ENCODE data around the gene RNF39.
"Not testable (repeated sequence)": the region's sequence is repeated elsewhere in the genome, so short reads cannot be mapped to it uniquely, and the experiment has no call there.

The RNF39 gene, protein sequence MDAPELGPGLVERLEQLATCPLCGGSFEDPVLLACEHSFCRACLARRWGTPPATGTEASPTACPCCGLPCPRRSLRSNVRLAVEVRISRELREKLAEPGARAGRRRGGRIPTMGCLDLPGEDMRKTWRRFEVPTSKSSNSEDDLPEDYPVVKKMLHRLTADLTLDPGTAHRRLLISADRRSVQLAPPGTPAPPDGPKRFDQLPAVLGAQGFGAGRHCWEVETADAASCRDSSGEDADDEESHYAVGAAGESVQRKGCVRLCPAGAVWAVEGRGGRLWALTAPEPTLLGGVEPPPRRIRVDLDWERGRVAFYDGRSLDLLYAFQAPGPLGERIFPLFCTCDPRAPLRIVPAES

GRCh38 chr6:30075094-30075789 lies at the start of gene RNF39:
Gene RNF39, minus strand, starts transcription at chr6:30075769. Its CDS starts 184 bp downstream, at chr6:30075585.
- H3K36me3 ChIP-seq (ENCODE audit: control insufficient read depth, insufficient read depth, low read length), result no peaks in the 10 kb centered on the region
- H3K4me1 ChIP-seq (ENCODE audit: control insufficient read depth, insufficient read depth, low read length), result peaks cover 32% of the 10 kb centered on the region
- H3K4me3 ChIP-seq (ENCODE audit: low read length), result peak within 1 kb of the TSS; percentile 69
- H3K27me3 ChIP-seq (ENCODE audit: control insufficient read depth, insufficient read depth, low read length), result peaks cover 29% of the 10 kb centered on the region
- H3K9me3 ChIP-seq (ENCODE audit: control insufficient read depth, low read length), result no peaks in the 10 kb centered on the region
- peak within 1 kb of the TSS; percentile 80 for H3K9ac ChIP-seq (ENCODE audit: low read length)

DNA sequence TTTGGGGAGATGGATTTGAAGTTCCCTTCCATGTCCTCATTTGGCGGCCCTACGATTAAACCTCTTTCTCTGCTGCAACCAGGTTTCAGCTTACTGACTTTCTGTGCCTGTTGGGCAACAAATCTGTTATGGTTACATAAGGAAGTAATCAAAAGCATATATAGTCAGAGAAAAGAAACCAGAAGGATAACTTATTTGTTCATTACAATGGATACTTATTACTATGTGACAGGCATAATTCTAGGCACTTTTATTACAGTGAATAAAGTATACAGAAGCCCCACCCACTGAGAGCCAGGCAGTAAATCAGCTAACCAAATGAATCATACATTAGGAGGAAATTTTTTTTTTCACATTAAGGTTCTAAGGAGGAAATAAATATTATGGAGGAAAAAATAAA lies 46.9 kb upstream of the RNF39 start:
- Histone ChIP-seq H3K4me3 (ENCODE audit: low read length) (no peak overlapping the region), H3K9me3 (ENCODE audit: control insufficient read depth, low read length) (no peaks in the 10 kb centered on the region), H3K9ac (ENCODE audit: low read length) (no peak overlapping the region), H3K27me3 (ENCODE audit: control insufficient read depth, insufficient read depth, low read length) (peaks cover 3% of the 10 kb centered on the region), H3K36me3 (ENCODE audit: control insufficient read depth, insufficient read depth, low read length) (no peaks in the 10 kb centered on the region), H3K4me1 (ENCODE audit: control insufficient read depth, insufficient read depth, low read length) (peaks cover 26% of the 10 kb centered on the region)

GRCh38 chr6:30121446-30122366 lies 46.1 kb upstream of the RNF39 start:
- Histone ChIP-seq H3K4me1 (ENCODE audit: control insufficient read depth, insufficient read depth, low read length) (peaks cover 22% of the 10 kb centered on the region), H3K4me3 (ENCODE audit: low read length) (no peak overlapping the region), H3K36me3 (ENCODE audit: control insufficient read depth, insufficient read depth, low read length) (no peaks in the 10 kb centered on the region), H3K9ac (ENCODE audit: low read length) (no peak overlapping the region), H3K27me3 (ENCODE audit: control insufficient read depth, insufficient read depth, low read length) (no peaks in the 10 kb centered on the region), H3K9me3 (ENCODE audit: control insufficient read depth, low read length) (no peaks in the 10 kb centered on the region)

DNA sequence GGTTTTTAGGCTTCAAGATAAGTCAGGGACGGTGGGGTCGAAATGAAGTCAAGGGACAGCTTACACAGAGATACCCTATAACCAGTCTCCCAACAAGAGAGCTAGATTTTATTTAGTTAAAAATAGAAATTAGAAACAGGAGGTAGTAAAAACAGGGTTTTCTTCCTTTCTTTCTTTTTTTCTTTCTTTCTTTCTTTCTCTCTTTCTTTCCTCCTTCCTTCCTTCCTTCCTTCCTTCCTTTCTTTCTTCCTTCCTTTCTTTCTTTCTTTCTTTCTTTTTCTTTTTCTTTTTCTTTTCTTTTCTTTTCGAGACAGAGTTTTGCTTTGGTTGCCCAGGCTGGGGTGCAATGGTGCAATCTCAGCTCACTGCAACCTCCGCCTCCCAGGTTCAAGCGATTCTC lies 43.1 kb upstream of the RNF39 start:
- peaks cover 24% of the 10 kb centered on the region for H3K4me1 ChIP-seq (ENCODE audit: control insufficient read depth, insufficient read depth, low read length)
- H3K9me3 ChIP-seq (ENCODE audit: control insufficient read depth, low read length); H3K36me3 ChIP-seq (ENCODE audit: control insufficient read depth, insufficient read depth, low read length); H3K9ac ChIP-seq (ENCODE audit: low read length); H3K27me3 ChIP-seq (ENCODE audit: control insufficient read depth, insufficient read depth, low read length); H3K4me3 ChIP-seq (ENCODE audit: low read length): not testable (repeated sequence)

DNA sequence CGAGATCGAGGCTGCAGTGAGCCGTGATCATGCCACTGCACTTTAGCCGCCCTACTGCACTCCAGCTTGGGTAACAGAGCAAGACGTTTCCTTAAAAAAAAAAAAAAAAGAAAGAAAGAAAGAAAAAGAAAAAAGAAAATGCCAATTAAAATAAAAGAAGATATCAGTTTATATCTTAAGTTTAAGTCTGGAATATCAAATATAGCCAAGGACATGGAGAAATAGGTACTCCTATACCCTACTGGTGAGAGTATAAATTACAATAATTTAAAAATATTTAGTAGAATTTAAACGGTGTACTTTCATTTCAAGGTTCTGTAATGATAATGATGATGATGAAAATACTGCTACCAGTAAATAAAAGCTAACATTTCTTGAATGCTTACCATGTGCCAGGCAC lies 41.2 kb upstream of the RNF39 start:
- Histone ChIP-seq H3K4me1 (ENCODE audit: control insufficient read depth, insufficient read depth, low read length) (peaks cover 19% of the 10 kb centered on the region), H3K27me3 (ENCODE audit: control insufficient read depth, insufficient read depth, low read length) (no peaks in the 10 kb centered on the region), H3K9me3 (ENCODE audit: control insufficient read depth, low read length) (no peaks in the 10 kb centered on the region), H3K9ac (ENCODE audit: low read length) (no peak overlapping the region), H3K36me3 (ENCODE audit: control insufficient read depth, insufficient read depth, low read length) (no peaks in the 10 kb centered on the region), H3K4me3 (ENCODE audit: low read length) (no peak overlapping the region)

DNA sequence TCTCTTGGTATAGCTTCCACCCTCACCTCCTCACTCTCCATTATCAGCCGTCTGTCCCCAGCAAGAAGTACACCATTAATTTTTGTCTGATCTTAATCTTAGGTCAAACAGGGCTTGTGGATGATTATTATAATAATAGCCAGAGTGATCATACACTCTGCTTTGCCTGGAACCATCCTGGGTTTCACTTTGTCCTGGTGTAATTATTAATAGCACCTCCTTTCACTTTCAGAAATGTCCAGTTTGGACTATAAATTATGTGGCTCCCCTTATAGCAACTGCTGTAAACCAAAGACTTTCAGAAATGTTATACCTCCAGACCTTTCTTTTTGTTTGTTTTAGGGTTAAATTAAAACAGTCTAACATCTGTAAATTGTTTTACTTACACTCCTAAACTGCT lies 38.3 kb upstream of the RNF39 start:
- Histone ChIP-seq H3K9ac (ENCODE audit: low read length) (peak overlapping the region; percentile 74), H3K27me3 (ENCODE audit: control insufficient read depth, insufficient read depth, low read length) (no peaks in the 10 kb centered on the region), H3K9me3 (ENCODE audit: control insufficient read depth, low read length) (no peaks in the 10 kb centered on the region), H3K4me3 (ENCODE audit: low read length) (peak overlapping the region; percentile 47), H3K36me3 (ENCODE audit: control insufficient read depth, insufficient read depth, low read length) (no peaks in the 10 kb centered on the region), H3K4me1 (ENCODE audit: control insufficient read depth, insufficient read depth, low read length) (peaks cover 18% of the 10 kb centered on the region)

DNA sequence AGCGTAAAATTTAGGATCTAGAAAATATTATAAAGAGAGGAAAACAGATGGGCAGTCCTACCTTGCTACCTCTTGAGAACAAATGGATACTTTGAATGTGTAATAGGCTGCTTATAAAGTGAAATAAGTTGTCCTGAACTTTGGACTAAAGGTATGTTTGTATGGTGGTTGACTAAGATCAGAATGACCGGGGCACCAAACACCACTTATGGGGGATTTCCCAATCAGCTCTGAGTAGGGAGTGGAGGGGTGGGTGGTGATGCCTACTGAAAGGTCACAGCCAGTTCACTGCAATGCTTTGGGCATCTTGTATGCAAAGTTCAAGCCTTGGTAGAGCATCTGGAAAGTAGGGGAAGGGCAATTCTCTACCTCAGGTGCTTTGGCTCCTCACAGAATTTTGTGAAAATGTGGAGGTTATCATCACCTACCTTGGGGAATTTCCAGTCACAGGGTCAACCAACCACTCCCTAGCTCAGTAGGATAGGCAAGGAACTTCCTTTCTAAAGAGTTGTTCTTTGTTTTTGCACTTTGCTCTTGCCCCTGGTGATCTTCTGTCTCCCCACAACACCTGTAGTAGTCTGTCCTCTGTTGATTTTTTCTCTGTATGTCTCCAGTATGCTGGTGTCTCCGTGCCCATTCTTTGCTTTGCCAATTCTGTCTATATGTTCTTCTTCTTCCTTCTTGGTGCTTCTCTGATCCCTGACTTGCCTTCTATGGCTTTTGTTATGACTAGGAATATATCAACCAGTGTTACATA lies 37.6 kb upstream of the RNF39 start, which contains the start of gene TRIM31:
Gene TRIM31, minus strand, starts transcription at position 88 of the 757 bp plus-strand sequence. CDS start 285 bp downstream, outside the sequence.
- peak within 1 kb of the TSS; percentile 47 for H3K4me3 ChIP-seq (ENCODE audit: low read length)
- peak within 1 kb of the TSS; percentile 74 for H3K9ac ChIP-seq (ENCODE audit: low read length)
- no peaks in the 10 kb centered on the region for H3K27me3 ChIP-seq (ENCODE audit: control insufficient read depth, insufficient read depth, low read length)
- H3K9me3 ChIP-seq (ENCODE audit: control insufficient read depth, low read length), result no peaks in the 10 kb centered on the region
- peaks cover 21% of the 10 kb centered on the region for H3K4me1 ChIP-seq (ENCODE audit: control insufficient read depth, insufficient read depth, low read length)
- H3K36me3 ChIP-seq (ENCODE audit: control insufficient read depth, insufficient read depth, low read length), result no peaks in the 10 kb centered on the region

- Histone ChIP-seq H3K36me3 (ENCODE audit: control insufficient read depth, insufficient read depth, low read length) (no peaks in the 10 kb centered on the region), H3K9ac (ENCODE audit: low read length) (peak overlapping the region; percentile 74), H3K9me3 (ENCODE audit: control insufficient read depth, low read length) (no peaks in the 10 kb centered on the region), H3K27me3 (ENCODE audit: control insufficient read depth, insufficient read depth, low read length) (no peaks in the 10 kb centered on the region), H3K4me1 (ENCODE audit: control insufficient read depth, insufficient read depth, low read length) (peaks cover 21% of the 10 kb centered on the region), H3K4me3 (ENCODE audit: low read length) (peak overlapping the region; percentile 14)
Observed at GRCh38 chr6:30112402-30112994, 36.9 kb upstream of the RNF39 start.

GRCh38 chr6:30111266-30111856 lies 35.8 kb upstream of the RNF39 start:
- no peaks in the 10 kb centered on the region for H3K9me3 ChIP-seq (ENCODE audit: control insufficient read depth, low read length)
- no peaks in the 10 kb centered on the region for H3K27me3 ChIP-seq (ENCODE audit: control insufficient read depth, insufficient read depth, low read length)
- H3K36me3 ChIP-seq (ENCODE audit: control insufficient read depth, insufficient read depth, low read length), result no peaks in the 10 kb centered on the region
- H3K4me1 ChIP-seq (ENCODE audit: control insufficient read depth, insufficient read depth, low read length), result peaks cover 21% of the 10 kb centered on the region
- H3K4me3 ChIP-seq (ENCODE audit: low read length), result peak overlapping the region; percentile 14
- H3K9ac ChIP-seq (ENCODE audit: low read length), result peak overlapping the region; percentile 74

- H3K4me3 ChIP-seq (ENCODE audit: low read length), result no peak overlapping the region
- peaks cover 7% of the 10 kb centered on the region for H3K27me3 ChIP-seq (ENCODE audit: control insufficient read depth, insufficient read depth, low read length)
- H3K9ac ChIP-seq (ENCODE audit: low read length), result no peak overlapping the region
- H3K36me3 ChIP-seq (ENCODE audit: control insufficient read depth, insufficient read depth, low read length), result no peaks in the 10 kb centered on the region
- H3K9me3 ChIP-seq (ENCODE audit: control insufficient read depth, low read length), result no peaks in the 10 kb centered on the region
- H3K4me1 ChIP-seq (ENCODE audit: control insufficient read depth, insufficient read depth, low read length), result peaks cover 42% of the 10 kb centered on the region
Observed at GRCh38 chr6:30104661-30105060, 29.1 kb upstream of the RNF39 start.

DNA sequence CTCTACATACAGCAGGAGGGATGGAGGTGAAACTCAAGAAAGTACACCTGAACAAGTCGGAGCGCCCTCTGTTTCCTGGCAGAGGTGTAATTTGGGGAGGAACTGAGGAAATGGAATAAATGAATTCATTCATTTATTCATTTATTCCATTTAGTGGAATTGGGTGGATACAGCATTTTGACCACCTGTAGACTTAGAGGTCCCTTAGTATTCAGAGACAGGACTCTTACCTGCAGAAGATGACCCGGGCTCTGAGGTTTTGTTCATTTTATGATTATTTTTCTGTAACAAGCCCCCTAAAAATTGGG lies 28.3 kb upstream of the RNF39 start:
- Histone ChIP-seq H3K4me1 (ENCODE audit: control insufficient read depth, insufficient read depth, low read length) (peaks cover 39% of the 10 kb centered on the region), H3K4me3 (ENCODE audit: low read length) (peak overlapping the region; percentile 73), H3K27me3 (ENCODE audit: control insufficient read depth, insufficient read depth, low read length) (peaks cover 7% of the 10 kb centered on the region), H3K9me3 (ENCODE audit: control insufficient read depth, low read length) (no peaks in the 10 kb centered on the region), H3K9ac (ENCODE audit: low read length) (peak overlapping the region; percentile 55), H3K36me3 (ENCODE audit: control insufficient read depth, insufficient read depth, low read length) (no peaks in the 10 kb centered on the region)
